Sigmoid colon (tissue), 4 donors: ENCODE measurements around the gene CHRNB4.

ENCODE experiments used
- CTCF ChIP-seq, 4 experiments: fragments of 450-650 bp in 3 of 4; fragments of 200-600 bp in 1 of 4; IDR thresholded peaks; one replicate each; pipeline ENCODE4 v1.5.1; 2016 to 2019; ENCODE audit warnings: antibody characterized with exemption in 4 of 4, mild to moderate bottlenecking in 3 of 4, moderate library complexity in 2 of 4
- EP300 ChIP-seq, 4 donors: sonication (generic); formaldehyde crosslinking; IDR thresholded peaks; one replicate each; pipeline ENCODE4 v1.6.1; 2017; ENCODE audit warnings: antibody characterized with exemption in 4 of 4
- POLR2A ChIP-seq, 2 donors: fragments of 450-650 bp; IDR thresholded peaks; one replicate each; pipeline ENCODE4 v1.6.1; 2016; ENCODE audit warnings: antibody characterized with exemption in 2 of 2, mild to moderate bottlenecking in 2 of 2, moderate library complexity in 2 of 2

- no peak for TF ChIP-seq CTCF (IDR thresholded peaks at IDR 0.05)
- no peak for TF ChIP-seq EP300 (IDR thresholded peaks at IDR 0.05)
- TF ChIP-seq POLR2A (IDR thresholded peaks at IDR 0.05): no peak
These were observed 12.8 kb downstream of the CHRNB4 start for GRCh38 chr15:78628227-78628626.
